Fibroblast of the aortic adventitia (primary cell): ENCODE results near the gene WDFY3. TPM values are rescaled to one million over a fixed set of nuclear protein-coding genes. Genes with fewer than 3 reads are reported as not detected.

Source experiments
- DNase-seq: peaks from one replicate; pipeline ENCODE4 v3.0.0-alpha.2; 2010; ENCODE audit warnings: low read depth
- H3K4me3 ChIP-seq: 2 replicates; pipeline ENCODE4 v1.5.1; 2011; ENCODE audit warnings: low read depth, mild to moderate bottlenecking, control low read depth, low read length, moderate library complexity
- total RNA-seq: library from RNA; depleted of rRNA; stranded (reverse); fragments of >200 nt; gene quantifications from 2 replicates; pipeline ENCODE4 v1.2.3, GENCODE V29; 2012; ENCODE audit warnings: low replicate concordance
- TF ChIP-seq, protein P1 (sequence below): IDR thresholded peaks from 2 replicates; pipeline ENCODE4 v1.5.1; 2011; ENCODE audit warnings: mild to moderate bottlenecking, low read length, control low read depth, inconsistent platforms; ENCODE audit not compliant: insufficient read depth

The WDFY3 gene
- total RNA-seq, 1 donor = 86.9 TPM

DNA sequence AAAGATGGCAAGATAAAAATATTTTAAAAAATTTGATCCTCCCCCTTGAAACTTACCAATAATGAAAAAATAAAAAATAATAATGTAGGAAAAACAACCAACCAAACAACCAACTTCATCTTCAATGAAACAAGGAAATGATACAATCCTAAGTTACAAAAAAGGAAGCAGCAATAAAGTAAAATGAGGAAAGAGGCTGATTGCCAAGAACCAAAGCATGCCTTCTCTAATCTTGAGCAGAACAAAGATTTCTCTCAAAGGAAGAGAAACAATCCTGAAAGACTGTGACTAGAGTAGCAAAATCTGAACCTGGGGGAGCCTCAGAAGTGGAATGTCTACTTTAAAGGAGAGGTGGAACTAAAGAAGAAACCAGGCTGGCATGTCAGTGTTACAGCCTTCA is 10.9 kb upstream of the WDFY3 start:
- DNase-seq = no peak
- TF ChIP-seq, protein P1, sequence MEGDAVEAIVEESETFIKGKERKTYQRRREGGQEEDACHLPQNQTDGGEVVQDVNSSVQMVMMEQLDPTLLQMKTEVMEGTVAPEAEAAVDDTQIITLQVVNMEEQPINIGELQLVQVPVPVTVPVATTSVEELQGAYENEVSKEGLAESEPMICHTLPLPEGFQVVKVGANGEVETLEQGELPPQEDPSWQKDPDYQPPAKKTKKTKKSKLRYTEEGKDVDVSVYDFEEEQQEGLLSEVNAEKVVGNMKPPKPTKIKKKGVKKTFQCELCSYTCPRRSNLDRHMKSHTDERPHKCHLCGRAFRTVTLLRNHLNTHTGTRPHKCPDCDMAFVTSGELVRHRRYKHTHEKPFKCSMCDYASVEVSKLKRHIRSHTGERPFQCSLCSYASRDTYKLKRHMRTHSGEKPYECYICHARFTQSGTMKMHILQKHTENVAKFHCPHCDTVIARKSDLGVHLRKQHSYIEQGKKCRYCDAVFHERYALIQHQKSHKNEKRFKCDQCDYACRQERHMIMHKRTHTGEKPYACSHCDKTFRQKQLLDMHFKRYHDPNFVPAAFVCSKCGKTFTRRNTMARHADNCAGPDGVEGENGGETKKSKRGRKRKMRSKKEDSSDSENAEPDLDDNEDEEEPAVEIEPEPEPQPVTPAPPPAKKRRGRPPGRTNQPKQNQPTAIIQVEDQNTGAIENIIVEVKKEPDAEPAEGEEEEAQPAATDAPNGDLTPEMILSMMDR = no peak
- no peak overlapping the region for H3K4me3 ChIP-seq

DNA sequence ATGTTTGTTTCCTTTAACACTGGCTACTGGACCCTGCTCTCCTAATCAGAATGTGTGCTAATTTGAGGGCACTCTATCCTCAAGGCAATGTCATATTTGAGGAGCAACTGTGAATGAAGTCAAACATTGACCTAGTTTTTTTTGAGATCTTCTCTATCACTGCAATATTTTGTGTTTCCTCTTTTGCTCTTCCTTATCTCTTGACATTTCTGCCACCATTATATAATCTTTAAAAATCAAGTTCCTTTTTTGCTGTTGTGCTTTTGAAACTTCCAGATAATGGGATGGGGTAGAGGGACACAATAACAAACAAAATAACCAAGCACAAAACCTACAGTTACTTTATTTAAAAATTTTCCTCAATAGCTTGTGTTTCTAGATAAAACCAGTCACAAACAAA is 7.4 kb upstream of the WDFY3 start:
- no peak overlapping the region for H3K4me3 ChIP-seq
- TF ChIP-seq, protein P1 = no peak
- no peak for DNase-seq

DNA sequence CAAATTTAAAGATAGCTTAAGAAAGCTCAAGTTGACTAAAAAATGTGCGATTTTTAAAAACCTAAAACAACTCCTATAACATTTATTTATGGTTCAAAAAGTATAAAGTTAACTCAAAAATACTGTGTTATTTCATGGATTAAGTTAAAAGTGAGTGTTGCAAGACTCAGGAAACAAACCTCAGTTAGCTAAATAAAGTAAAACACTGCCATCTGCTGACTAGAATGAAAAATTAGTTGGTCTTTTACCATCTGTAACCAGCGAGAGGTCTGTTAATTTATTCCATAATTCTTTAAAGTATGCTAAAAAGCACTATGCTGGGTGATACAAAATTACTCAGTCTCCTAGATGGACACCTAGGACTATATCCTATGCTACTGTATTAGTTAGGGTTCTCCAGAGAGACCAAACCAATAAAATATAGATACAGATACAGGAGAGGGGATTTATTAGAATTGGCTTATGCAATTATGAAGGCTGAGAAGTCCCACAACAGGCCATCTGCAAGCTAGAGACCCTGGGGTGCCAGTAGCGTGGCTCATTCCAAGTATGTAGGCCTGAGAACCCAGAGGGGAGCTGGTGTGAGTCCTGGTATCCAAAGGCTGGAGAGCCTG is 4.9 kb upstream of the WDFY3 start:
- TF ChIP-seq, protein P1 = peak; percentile 39
- H3K4me3 ChIP-seq = no peak overlapping the region
- peak; percentile 82 for DNase-seq

DNA sequence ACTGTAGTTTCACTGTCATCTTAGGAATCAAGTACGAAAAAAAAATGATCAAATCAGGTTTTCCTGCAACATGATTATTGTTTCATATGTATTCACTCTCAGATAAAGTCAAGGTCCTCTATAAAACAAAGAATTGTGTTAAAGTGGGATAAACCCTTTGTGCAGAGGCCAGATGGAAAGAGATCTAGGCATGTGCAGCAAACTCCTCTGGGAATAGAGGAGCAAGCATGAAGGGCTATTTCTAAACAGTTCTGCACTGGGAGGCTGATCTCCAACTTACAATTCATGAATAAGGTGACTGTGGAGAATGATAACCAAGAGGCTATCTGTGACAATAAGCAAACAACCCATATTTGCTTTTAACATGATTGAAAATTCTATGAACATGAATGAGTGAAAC is 2.4 kb upstream of the WDFY3 start:
- TF ChIP-seq, protein P1 = no peak
- DNase-seq = peak; percentile 21
- no peak overlapping the region for H3K4me3 ChIP-seq

DNA sequence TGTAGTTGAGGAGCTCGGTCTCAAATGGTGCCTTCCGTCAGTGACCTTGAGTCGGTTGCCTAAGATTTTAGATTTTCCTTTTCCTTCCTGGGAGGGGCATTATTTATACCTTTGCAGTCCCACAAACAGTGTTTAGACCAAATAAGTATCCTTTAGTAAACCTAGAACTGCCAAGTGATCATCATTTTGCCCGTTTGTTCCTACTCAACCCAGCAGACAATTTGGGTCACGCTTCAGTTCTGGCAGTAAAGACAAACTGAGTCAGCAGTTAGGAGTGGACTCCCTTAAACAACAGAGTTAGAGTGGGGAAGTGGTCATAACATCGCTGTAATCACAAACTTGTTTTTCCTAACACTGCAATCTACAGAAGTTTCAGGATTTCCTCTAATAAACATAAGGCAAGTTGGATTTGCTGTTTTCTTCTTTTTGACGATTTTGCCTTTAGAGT is 777 bp upstream of the WDFY3 start:
- peak overlapping the region; percentile 87 for H3K4me3 ChIP-seq
- TF ChIP-seq, protein P1 = no peak
- peak; percentile 62 for DNase-seq

DNA sequence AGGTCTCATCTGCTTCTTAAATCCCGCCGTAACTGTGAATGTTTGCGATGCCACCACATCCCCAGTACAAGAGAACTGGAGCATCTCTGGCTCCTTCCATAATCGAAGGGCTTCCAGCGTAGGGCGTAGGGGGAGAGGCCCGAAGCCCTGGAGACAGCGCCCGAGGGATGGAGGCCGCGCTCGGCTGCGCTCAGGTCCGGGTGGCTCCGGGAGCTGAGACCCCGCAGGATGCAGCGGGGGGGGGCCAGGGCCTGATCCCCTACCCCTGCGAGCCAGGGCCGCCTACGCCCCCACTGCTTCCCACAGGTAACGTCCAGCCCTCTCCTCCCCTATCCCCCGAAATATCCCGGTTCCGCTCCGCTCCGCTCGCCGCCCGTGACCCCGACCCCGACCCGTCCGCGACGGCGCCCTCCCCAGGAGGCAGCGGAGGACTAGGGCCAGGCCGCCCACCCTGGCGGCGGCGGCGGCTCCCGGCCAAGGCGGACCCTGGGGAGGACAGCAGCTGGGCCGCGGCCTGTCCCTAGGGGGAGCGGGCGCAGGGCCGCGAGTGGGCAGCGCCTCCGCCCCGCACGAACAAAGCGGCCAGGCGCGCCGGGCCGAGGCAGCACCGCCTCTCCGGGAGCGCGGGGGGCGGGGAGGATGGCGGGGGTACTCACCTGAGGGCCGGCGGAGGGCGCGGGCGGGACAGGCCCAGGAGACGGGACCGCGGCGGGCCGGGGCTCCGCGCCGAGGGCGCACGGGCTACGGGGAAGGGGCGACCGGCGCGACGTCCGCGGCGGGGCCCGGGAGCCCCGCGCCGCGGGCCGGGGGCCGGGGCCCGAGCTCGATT is 723 bp downstream of the WDFY3 start:
- TF ChIP-seq, protein P1 = no peak
- peak overlapping the region; percentile 87 for H3K4me3 ChIP-seq
- peak; percentile 31 for DNase-seq
